ENCODE results near the gene NODAL. TPM values are rescaled to one million over a fixed set of nuclear protein-coding genes. Genes with fewer than 3 reads are reported as not detected.

NODAL gene
- total RNA-seq, 5 donors from 2014 or later (not counting 1 experiment from before 2014, with no cell fraction given), result not detected

- Mint-ChIP-seq H3K27ac (peak overlapping the region; percentile 15 to 34), H3K4me3 (no peak overlapping the region), H3K27me3 (no peaks in the 10 kb centered on the region), H3K36me3 (peaks cover 24% of the 10 kb centered on the region), H3K4me1 (peaks cover 65 to 73% (median 72%) of the 10 kb centered on the region in 3 donors), H3K9me3 (no peaks in the 10 kb centered on the region)
- ATAC-seq (replicated peaks in 1 of 4) (no peak), DNase-seq (no peak)
- H3K27ac ChIP-seq (ENCODE audit: low read length), result no peak overlapping the region
- WGBS (ENCODE audit: insufficient coverage), result no CpG with 5 or more reads among the region's 4 CpGs
- H3K4me1 ChIP-seq (ENCODE audit: control insufficient read depth in 1 of 2, extremely low read depth in 1 of 2, insufficient read depth in 2 of 2, low read length in 2 of 2), result peaks cover 2 to 4% of the 10 kb centered on the region in 2 experiments
- no peaks in the 10 kb centered on the region for H3K9me3 ChIP-seq
- ChIA-PET POLR2A (interaction anchor here in 1 of 2 donors (0.6 kb wide), 1 partner anchor 1694 kb away, joined by 3 read pairs; no protein-coding TSS in a partner anchor), CTCF (interaction anchor here in 1 of 2 donors (1.4 kb wide), 1 partner anchor 13 kb away, joined by 4 read pairs; no protein-coding TSS in a partner anchor)
- no peak overlapping the region for H3K4me3 ChIP-seq (ENCODE audit: control insufficient read depth in 1 of 2, extremely low read depth in 1 of 2, low read length in 1 of 2)
- peaks cover 0 to 12% of the 10 kb centered on the region in 2 donors for H3K36me3 ChIP-seq (ENCODE audit: control insufficient read depth in 2 of 2, extremely low read depth in 1 of 2, insufficient read depth in 1 of 2, low read length in 1 of 2)
- no peaks in the 10 kb centered on the region for H3K27me3 ChIP-seq (replicated peaks in 1 of 2; ENCODE audit: control insufficient read depth in 2 of 2, extremely low read depth in 1 of 2, insufficient read depth in 2 of 2, low read length in 1 of 2)
Observed at GRCh38 chr10:70412356-70412755, 29.1 kb downstream of the NODAL start.

- Histone ChIP-seq H3K4me3 (ENCODE audit: control insufficient read depth in 1 of 2, extremely low read depth in 1 of 2, low read length in 1 of 2) (no peak overlapping the region), H3K27me3 (replicated peaks in 1 of 2; ENCODE audit: control insufficient read depth in 2 of 2, extremely low read depth in 1 of 2, insufficient read depth in 2 of 2, low read length in 1 of 2) (no peaks in the 10 kb centered on the region), H3K4me1 (ENCODE audit: control insufficient read depth in 1 of 2, extremely low read depth in 1 of 2, insufficient read depth in 2 of 2, low read length in 2 of 2) (peaks cover 11 to 12% of the 10 kb centered on the region in 2 experiments), H3K36me3 (ENCODE audit: control insufficient read depth in 2 of 2, extremely low read depth in 1 of 2, insufficient read depth in 1 of 2, low read length in 1 of 2) (peaks cover 0 to 12% of the 10 kb centered on the region in 2 donors), H3K27ac (ENCODE audit: low read length) (no peak overlapping the region), H3K9me3 (no peaks in the 10 kb centered on the region)
- WGBS (ENCODE audit: insufficient coverage), result no CpG with 5 or more reads among the region's 1 CpG
- Mint-ChIP-seq H3K27ac (no peak overlapping the region), H3K27me3 (no peaks in the 10 kb centered on the region), H3K36me3 (peaks cover 23% of the 10 kb centered on the region), H3K4me1 (peaks cover 69 to 77% (median 70%) of the 10 kb centered on the region in 3 donors), H3K9me3 (no peaks in the 10 kb centered on the region), H3K4me3 (no peak overlapping the region)
- POLR2A ChIA-PET, result interaction anchor here in 1 of 2 donors (0.6 kb wide), 1 partner anchor 407 kb away, joined by 3 read pairs; no protein-coding TSS in a partner anchor
- ATAC-seq (replicated peaks in 1 of 4) (no peak), DNase-seq (no peak)
- CTCF ChIA-PET, result no interaction called here
Observed at GRCh38 chr10:70410608-70411007, 30.9 kb downstream of the NODAL start.

- Histone ChIP-seq H3K36me3 (ENCODE audit: control insufficient read depth in 2 of 2, extremely low read depth in 1 of 2, insufficient read depth in 1 of 2, low read length in 1 of 2) (peaks cover 0 to 12% of the 10 kb centered on the region in 2 donors), H3K4me3 (ENCODE audit: control insufficient read depth in 1 of 2, extremely low read depth in 1 of 2, low read length in 1 of 2) (no peak overlapping the region), H3K4me1 (ENCODE audit: control insufficient read depth in 1 of 2, extremely low read depth in 1 of 2, insufficient read depth in 2 of 2, low read length in 2 of 2) (peaks cover 13 to 21% of the 10 kb centered on the region in 2 experiments), H3K27me3 (replicated peaks in 1 of 2; ENCODE audit: control insufficient read depth in 2 of 2, extremely low read depth in 1 of 2, insufficient read depth in 2 of 2, low read length in 1 of 2) (no peaks in the 10 kb centered on the region), H3K27ac (ENCODE audit: low read length) (no peak overlapping the region), H3K9me3 (no peaks in the 10 kb centered on the region)
- CTCF ChIA-PET, result no interaction called here
- H3K36me3 Mint-ChIP-seq, result peaks cover 16% of the 10 kb centered on the region
- peak overlapping the region in 1 of 2 donors; percentile 15 for H3K27ac Mint-ChIP-seq
- no peaks in the 10 kb centered on the region for H3K27me3 Mint-ChIP-seq
- no peaks in the 10 kb centered on the region for H3K9me3 Mint-ChIP-seq
- no peak for ATAC-seq (replicated peaks in 1 of 4)
- DNase-seq, result no peak
- POLR2A ChIA-PET, result no interaction called here
- WGBS (ENCODE audit: insufficient coverage), result no CpG with 5 or more reads among the region's 3 CpGs
- no peak overlapping the region for H3K4me3 Mint-ChIP-seq
- peaks cover 68 to 78% (median 74%) of the 10 kb centered on the region in 3 donors for H3K4me1 Mint-ChIP-seq
Observed at GRCh38 chr10:70409772-70410171, 31.7 kb downstream of the NODAL start.

GRCh38 chr10:70405037-70405824, 36.2 kb downstream of the NODAL start:
- WGBS (ENCODE audit: insufficient coverage), result 8% methylated on average over 18 of the region's 18 CpGs
- ChIA-PET POLR2A (interaction anchor here (0.5 to 1.4 kb wide), 4 partner anchors 8 to 1774 kb away, joined by 3 to 8 read pairs (median 4); no protein-coding TSS in a partner anchor), CTCF (interaction anchor here in 1 of 2 donors (0.6 to 2.0 kb wide), 5 partner anchors 41 to 410 kb away, joined by 3 to 15 read pairs (median 3); partner anchors contain the start of gene TYSND1)
- H3K4me1 Mint-ChIP-seq, result peaks cover 47 to 62% (median 60%) of the 10 kb centered on the region in 3 donors
- H3K36me3 ChIP-seq (ENCODE audit: control insufficient read depth in 2 of 2, extremely low read depth in 1 of 2, insufficient read depth in 1 of 2, low read length in 1 of 2), result peaks cover 0 to 7% of the 10 kb centered on the region in 2 donors
- H3K27ac Mint-ChIP-seq, result peak overlapping the region; percentile 91 to 92
- H3K4me3 Mint-ChIP-seq, result peak overlapping the region; percentile 95 to 100 (median 96)
- no peaks in the 10 kb centered on the region for H3K9me3 Mint-ChIP-seq
- H3K4me3 ChIP-seq (ENCODE audit: control insufficient read depth in 1 of 2, extremely low read depth in 1 of 2, low read length in 1 of 2), result peak overlapping the region; percentile 63 to 69
- H3K36me3 Mint-ChIP-seq, result peaks cover 13% of the 10 kb centered on the region
- ATAC-seq (replicated peaks in 1 of 4), result peak in 2 of 4 experiments; percentile 11 to 21
- H3K27ac ChIP-seq (ENCODE audit: low read length), result peak overlapping the region; percentile 55
- no peaks in the 10 kb centered on the region for H3K9me3 ChIP-seq
- peaks cover 11 to 30% of the 10 kb centered on the region in 2 experiments for H3K4me1 ChIP-seq (ENCODE audit: control insufficient read depth in 1 of 2, extremely low read depth in 1 of 2, insufficient read depth in 2 of 2, low read length in 2 of 2)
- H3K27me3 ChIP-seq (replicated peaks in 1 of 2; ENCODE audit: control insufficient read depth in 2 of 2, extremely low read depth in 1 of 2, insufficient read depth in 2 of 2, low read length in 1 of 2), result no peaks in the 10 kb centered on the region
- H3K27me3 Mint-ChIP-seq, result no peaks in the 10 kb centered on the region
- peak in 9 of 35 experiments; percentile 4 to 44 (median 16) for DNase-seq

- H3K36me3 Mint-ChIP-seq, result peaks cover 11% of the 10 kb centered on the region
- no peaks in the 10 kb centered on the region for H3K9me3 Mint-ChIP-seq
- peak overlapping the region; percentile 55 for H3K27ac ChIP-seq (ENCODE audit: low read length)
- DNase-seq (no peak), ATAC-seq (replicated peaks in 1 of 4) (no peak)
- no peaks in the 10 kb centered on the region for H3K27me3 Mint-ChIP-seq
- peaks cover 11 to 30% of the 10 kb centered on the region in 2 experiments for H3K4me1 ChIP-seq (ENCODE audit: control insufficient read depth in 1 of 2, extremely low read depth in 1 of 2, insufficient read depth in 2 of 2, low read length in 2 of 2)
- H3K27me3 ChIP-seq (replicated peaks in 1 of 2; ENCODE audit: control insufficient read depth in 2 of 2, extremely low read depth in 1 of 2, insufficient read depth in 2 of 2, low read length in 1 of 2), result no peaks in the 10 kb centered on the region
- H3K36me3 ChIP-seq (ENCODE audit: control insufficient read depth in 2 of 2, extremely low read depth in 1 of 2, insufficient read depth in 1 of 2, low read length in 1 of 2), result peaks cover 0 to 7% of the 10 kb centered on the region in 2 donors
- ChIA-PET CTCF (interaction anchor here (0.5 to 2.0 kb wide), 5 partner anchors 39 to 258 kb away, joined by 3 to 15 read pairs (median 5); partner anchors contain the start of gene TYSND1 (in 1 of the 2)), POLR2A (interaction anchor here in 1 of 2 donors (0.5 to 1.4 kb wide), 2 partner anchors 9 to 1773 kb away, joined by 3 to 8 read pairs; no protein-coding TSS in a partner anchor)
- H3K9me3 ChIP-seq, result no peaks in the 10 kb centered on the region
- H3K4me3 Mint-ChIP-seq, result peak overlapping the region; percentile 95 to 100 (median 96)
- WGBS (ENCODE audit: insufficient coverage), result 2% methylated on average over 11 of the region's 11 CpGs
- H3K4me1 Mint-ChIP-seq, result peaks cover 45 to 58% (median 55%) of the 10 kb centered on the region in 3 donors
- peak overlapping the region; percentile 63 to 69 for H3K4me3 ChIP-seq (ENCODE audit: control insufficient read depth in 1 of 2, extremely low read depth in 1 of 2, low read length in 1 of 2)
- H3K27ac Mint-ChIP-seq, result peak overlapping the region; percentile 91 to 92
Observed at GRCh38 chr10:70404787-70405036, 36.8 kb downstream of the NODAL start.

GRCh38 chr10:70404036-70404786, 37.3 kb downstream of the NODAL start, which contains the start of gene EIF4EBP2:
Gene EIF4EBP2 (plus strand): TSS chr10:70404145. CDS start chr10:70404402, 257 bp downstream.
- Histone ChIP-seq H3K27ac (ENCODE audit: low read length) (peak within 1 kb of the TSS; percentile 55), H3K4me3 (ENCODE audit: control insufficient read depth in 1 of 2, extremely low read depth in 1 of 2, low read length in 1 of 2) (peak within 1 kb of the TSS; percentile 63 to 69), H3K4me1 (ENCODE audit: control insufficient read depth in 1 of 2, extremely low read depth in 1 of 2, insufficient read depth in 2 of 2, low read length in 2 of 2) (peaks cover 11 to 30% of the 10 kb centered on the region in 2 experiments), H3K27me3 (replicated peaks in 1 of 2; ENCODE audit: control insufficient read depth in 2 of 2, extremely low read depth in 1 of 2, insufficient read depth in 2 of 2, low read length in 1 of 2) (no peaks in the 10 kb centered on the region), H3K9me3 (no peaks in the 10 kb centered on the region), H3K36me3 (ENCODE audit: control insufficient read depth in 2 of 2, extremely low read depth in 1 of 2, insufficient read depth in 1 of 2, low read length in 1 of 2) (peaks cover 0 to 7% of the 10 kb centered on the region in 2 donors)
- POLR2A ChIA-PET, result interaction anchor here (0.8 to 1.4 kb wide), 2 partner anchors 9 to 258 kb away, joined by 3 to 4 read pairs; partner anchors contain the start of gene TYSND1 (in 1 of the 2)
- Mint-ChIP-seq H3K36me3 (peaks cover 10% of the 10 kb centered on the region), H3K9me3 (no peaks in the 10 kb centered on the region), H3K4me1 (peaks cover 41 to 54% (median 50%) of the 10 kb centered on the region in 3 donors), H3K27me3 (no peaks in the 10 kb centered on the region), H3K4me3 (peak within 1 kb of the TSS; percentile 95 to 100 (median 96)), H3K27ac (peak within 1 kb of the TSS; percentile 91 to 92)
- under 1% methylated on average over 101 of the region's 103 CpGs for WGBS (ENCODE audit: insufficient coverage)
- CTCF ChIA-PET, result interaction anchor here (0.5 to 2.0 kb wide), 9 partner anchors 38 to 258 kb away, joined by 3 to 15 read pairs (median 3); partner anchors contain the start of gene TYSND1 (in 1 of the 2)
- DNase-seq, result peak; percentile 89 to 100 (median 97)
- peak; percentile 92 to 96 (median 96) for ATAC-seq (replicated peaks in 1 of 4)

All from T-cell (primary cell).